OCI-LY1 (cell line): Measurements from ENCODE around the gene RNFT1.
A peak's percentile ranks its signal among the peaks of the same experiment; 100 is the strongest.
"Not testable (repeated sequence)": the region's sequence is repeated elsewhere in the genome, so short reads cannot be mapped to it uniquely, and the experiment has no call there.

ENCODE experiments used
- H2AFZ ChIP-seq: fragments of 200-600 bp; sonication (generic), shearing (Covaris generic); 2 replicates; pipeline ENCODE4 v1.6.0; 2014; ENCODE audit warnings: antibody characterized with exemption, mild to moderate bottlenecking, low read length
- H3F3A ChIP-seq: fragments of 200-600 bp; sonication (generic), shearing (Covaris generic); 2 replicates; pipeline ENCODE4 v1.6.0; 2014; ENCODE audit warnings: mild to moderate bottlenecking, antibody characterized with exemption, low read length, moderate library complexity; ENCODE audit not compliant: insufficient read depth
- H3K27ac ChIP-seq: fragments of 200-600 bp; sonication (generic); 2 replicates; pipeline ENCODE4 v1.5.1; 2014; ENCODE audit warnings: low read length, mixed run types, mild to moderate bottlenecking, low read depth; ENCODE audit not compliant: poor library complexity, severe bottlenecking
- H3K27me3 ChIP-seq: fragments of 200-600 bp; sonication (generic); 2 replicates; pipeline ENCODE4 v1.6.0; 2014; ENCODE audit warnings: antibody characterized with exemption, mild to moderate bottlenecking, low read length, moderate library complexity; ENCODE audit not compliant: insufficient read depth
- H3K36me3 ChIP-seq: fragments of 200-600 bp; sonication (generic); 2 replicates; pipeline ENCODE4 v1.6.1; 2014; ENCODE audit warnings: mild to moderate bottlenecking, antibody characterized with exemption, low read length, moderate library complexity, mixed read lengths; ENCODE audit not compliant: insufficient read depth
- H3K4me1 ChIP-seq: fragments of 200-600 bp; sonication (generic); 2 replicates; pipeline ENCODE4 v1.5.1; 2014; ENCODE audit warnings: mild to moderate bottlenecking, low read length, moderate library complexity; ENCODE audit not compliant: insufficient read depth, severe bottlenecking
- H3K4me2 ChIP-seq: fragments of 200-600 bp; sonication (generic), shearing (Covaris generic); 2 replicates; pipeline ENCODE4 v1.6.1; 2014; ENCODE audit warnings: low read length
- H3K4me3 ChIP-seq: fragments of 200-600 bp; sonication (generic); 2 replicates; pipeline ENCODE4 v1.5.1; 2014; ENCODE audit warnings: low read length, low read depth, mild to moderate bottlenecking, mixed read lengths; ENCODE audit not compliant: poor library complexity, severe bottlenecking
- H3K79me2 ChIP-seq: fragments of 200-600 bp; shearing (Covaris generic); 2 replicates; pipeline ENCODE4 v1.6.1; 2016; ENCODE audit warnings: mixed run types, low read length, mixed read lengths; ENCODE audit not compliant: insufficient read depth
- H3K9ac ChIP-seq: fragments of 200-600 bp; sonication (generic), shearing (Covaris generic); 2 replicates; pipeline ENCODE4 v1.6.1; 2014; ENCODE audit warnings: mild to moderate bottlenecking, low read length, mixed read lengths
- H3K9me2 ChIP-seq: fragments of 200-600 bp; sonication (generic), shearing (Covaris generic); 2 replicates; pipeline ENCODE4 v1.6.1; 2014; ENCODE audit warnings: low read depth, mild to moderate bottlenecking, low read length, mixed read lengths
- H3K9me3 ChIP-seq: fragments of 200-600 bp; shearing (Covaris generic); 2 replicates; pipeline ENCODE4 v1.6.1; 2014; ENCODE audit warnings: low read length, mixed read lengths
- H4K20me1 ChIP-seq: fragments of 200-600 bp; sonication (generic), shearing (Covaris generic); 2 replicates; pipeline ENCODE4 v1.6.0; 2016; ENCODE audit warnings: mild to moderate bottlenecking, low read length; ENCODE audit not compliant: insufficient read depth
- EZH2 ChIP-seq: fragments of 200-600 bp; sonication (generic), shearing (Covaris generic); IDR thresholded peaks from 2 replicates; pipeline ENCODE4 v1.8.0; 2017; ENCODE audit warnings: borderline replicate concordance, mixed run types, mild to moderate bottlenecking, antibody characterized with exemption, low read length, moderate library complexity, mixed read lengths
- TF ChIP-seq, protein P1 (sequence below): fragments of 200-600 bp; sonication (generic), shearing (Covaris generic); IDR thresholded peaks from 2 replicates; pipeline ENCODE4 v1.5.1; 2017; ENCODE audit warnings: mild to moderate bottlenecking, antibody characterized with exemption, low read length, moderate library complexity, mixed read lengths

Gene RNFT1, protein sequence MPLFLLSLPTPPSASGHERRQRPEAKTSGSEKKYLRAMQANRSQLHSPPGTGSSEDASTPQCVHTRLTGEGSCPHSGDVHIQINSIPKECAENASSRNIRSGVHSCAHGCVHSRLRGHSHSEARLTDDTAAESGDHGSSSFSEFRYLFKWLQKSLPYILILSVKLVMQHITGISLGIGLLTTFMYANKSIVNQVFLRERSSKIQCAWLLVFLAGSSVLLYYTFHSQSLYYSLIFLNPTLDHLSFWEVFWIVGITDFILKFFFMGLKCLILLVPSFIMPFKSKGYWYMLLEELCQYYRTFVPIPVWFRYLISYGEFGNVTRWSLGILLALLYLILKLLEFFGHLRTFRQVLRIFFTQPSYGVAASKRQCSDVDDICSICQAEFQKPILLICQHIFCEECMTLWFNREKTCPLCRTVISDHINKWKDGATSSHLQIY

DNA sequence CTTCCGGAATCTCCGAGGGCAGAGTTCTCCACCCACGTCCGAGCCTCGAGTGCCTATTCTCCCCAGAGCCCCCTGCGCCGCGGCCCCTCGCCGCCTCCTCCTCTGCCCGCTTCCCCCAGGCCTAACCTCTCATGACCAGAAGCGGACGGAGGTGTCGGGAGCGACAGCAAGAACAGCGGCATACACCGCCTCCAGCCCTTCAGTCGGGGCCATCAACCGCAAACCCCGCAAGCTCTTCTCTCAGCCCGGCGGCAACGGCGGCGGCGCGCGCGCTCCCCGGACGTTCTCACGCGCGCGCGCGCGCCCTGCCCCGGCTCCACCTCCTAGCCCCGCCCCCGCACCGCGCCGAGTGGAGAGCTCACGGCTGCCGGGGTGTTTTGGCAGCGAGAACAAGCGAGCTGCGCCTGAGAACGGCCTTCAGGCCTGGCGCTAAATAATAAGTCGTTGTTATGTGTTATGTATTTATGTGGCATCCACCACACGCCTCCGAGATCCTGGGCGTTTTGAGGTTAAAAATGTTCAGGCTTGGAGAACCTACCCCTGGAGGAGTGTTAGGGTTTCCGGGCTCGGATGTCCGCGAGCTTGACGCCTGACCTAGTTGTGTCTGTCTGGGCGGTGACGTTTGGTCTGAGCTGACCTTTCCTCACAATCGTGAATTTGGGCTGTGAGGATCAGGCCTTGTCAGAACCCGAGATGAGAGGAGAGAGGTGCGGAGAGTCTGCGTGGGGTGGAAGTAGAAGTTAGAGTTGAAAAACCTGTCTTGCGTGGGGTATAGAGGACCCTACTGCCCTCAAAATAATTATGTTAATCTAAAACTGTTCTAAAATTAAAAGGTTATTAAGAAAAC is at the start of gene RNFT1:
TSS of gene RNFT1 (minus strand) at position 259 of the 847 bp plus-strand sequence. CDS start at position 182, 77 bp downstream.
- Histone ChIP-seq H3K9me2 (no peaks in the 10 kb centered on the region), H4K20me1 (no peaks in the 10 kb centered on the region), H3K9ac (peak within 1 kb of the TSS; percentile 85), H3K27me3 (no peaks in the 10 kb centered on the region), H3F3A (no peaks in the 10 kb centered on the region), H3K9me3 (no peaks in the 10 kb centered on the region), H3K27ac (peak within 1 kb of the TSS; percentile 62), H3K79me2 (0 out of 2 replicates have a peak, but pooled peaks cover 8% of the 10 kb centered on the region), H3K4me3 (peak within 1 kb of the TSS; percentile 86), H3K4me1 (peaks cover 20% of the 10 kb centered on the region), H3K4me2 (peak within 1 kb of the TSS; percentile 84), H2AFZ (peak within 1 kb of the TSS; percentile 43), H3K36me3 (peaks cover 1% of the 10 kb centered on the region)
- no peak for TF ChIP-seq EZH2
- TF ChIP-seq, protein P1, sequence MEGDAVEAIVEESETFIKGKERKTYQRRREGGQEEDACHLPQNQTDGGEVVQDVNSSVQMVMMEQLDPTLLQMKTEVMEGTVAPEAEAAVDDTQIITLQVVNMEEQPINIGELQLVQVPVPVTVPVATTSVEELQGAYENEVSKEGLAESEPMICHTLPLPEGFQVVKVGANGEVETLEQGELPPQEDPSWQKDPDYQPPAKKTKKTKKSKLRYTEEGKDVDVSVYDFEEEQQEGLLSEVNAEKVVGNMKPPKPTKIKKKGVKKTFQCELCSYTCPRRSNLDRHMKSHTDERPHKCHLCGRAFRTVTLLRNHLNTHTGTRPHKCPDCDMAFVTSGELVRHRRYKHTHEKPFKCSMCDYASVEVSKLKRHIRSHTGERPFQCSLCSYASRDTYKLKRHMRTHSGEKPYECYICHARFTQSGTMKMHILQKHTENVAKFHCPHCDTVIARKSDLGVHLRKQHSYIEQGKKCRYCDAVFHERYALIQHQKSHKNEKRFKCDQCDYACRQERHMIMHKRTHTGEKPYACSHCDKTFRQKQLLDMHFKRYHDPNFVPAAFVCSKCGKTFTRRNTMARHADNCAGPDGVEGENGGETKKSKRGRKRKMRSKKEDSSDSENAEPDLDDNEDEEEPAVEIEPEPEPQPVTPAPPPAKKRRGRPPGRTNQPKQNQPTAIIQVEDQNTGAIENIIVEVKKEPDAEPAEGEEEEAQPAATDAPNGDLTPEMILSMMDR, result no peak

DNA sequence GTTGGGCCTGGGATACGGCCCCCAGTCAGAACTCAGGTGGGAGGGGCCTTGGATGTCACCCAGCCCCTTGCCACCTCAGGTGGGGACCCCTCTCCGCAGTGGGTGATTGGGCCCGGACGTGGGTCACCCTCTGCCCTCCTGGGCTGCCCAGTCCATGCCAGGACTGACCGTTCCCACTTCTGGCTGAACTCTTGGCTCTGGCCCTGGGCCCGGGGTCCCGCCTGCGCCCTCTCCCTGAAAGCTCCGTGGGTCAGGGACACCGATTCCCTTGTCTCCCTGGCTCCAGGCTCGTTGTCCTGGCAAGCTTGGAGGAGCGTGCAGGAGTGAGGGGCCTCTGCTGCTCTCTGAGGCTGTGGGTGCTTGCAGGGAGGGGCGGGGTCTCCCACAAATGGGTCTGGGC is 44.8 kb upstream of the RNFT1 start:
- H3K79me2 ChIP-seq, H3K4me2 ChIP-seq, H3K9me2 ChIP-seq, H3K27ac ChIP-seq, H4K20me1 ChIP-seq, H3K36me3 ChIP-seq, H3F3A ChIP-seq, H3K4me1 ChIP-seq, H3K27me3 ChIP-seq, H3K9ac ChIP-seq, H2AFZ ChIP-seq, H3K4me3 ChIP-seq, H3K9me3 ChIP-seq: not testable (repeated sequence)

DNA sequence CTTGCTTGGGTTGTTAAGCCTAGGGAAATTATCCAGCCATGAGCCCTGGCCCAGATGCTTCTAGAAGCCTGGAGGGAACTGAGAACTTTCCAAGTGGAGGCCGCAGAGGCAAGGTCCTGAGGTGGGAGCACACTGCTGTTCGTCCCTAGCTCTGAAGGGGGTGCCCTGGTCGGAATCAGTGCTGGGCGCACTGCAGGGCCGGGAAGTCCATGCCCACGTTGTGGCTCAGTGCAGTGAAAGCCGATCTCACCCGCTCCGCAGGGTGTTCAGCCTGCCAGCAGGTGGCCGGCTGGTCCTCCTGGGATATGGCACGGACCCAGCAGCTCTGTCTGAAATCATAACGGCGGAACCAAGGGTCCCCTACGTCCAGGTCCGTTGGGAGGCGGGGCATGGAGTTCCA is 43.8 kb upstream of the RNFT1 start:
- not testable (repeated sequence) for H3K9me2 ChIP-seq, H3K36me3 ChIP-seq, H3K9ac ChIP-seq, H3K4me1 ChIP-seq, H3K27me3 ChIP-seq, H3K9me3 ChIP-seq, H3K27ac ChIP-seq, H3K4me2 ChIP-seq, H3K4me3 ChIP-seq, H2AFZ ChIP-seq, H3K79me2 ChIP-seq, H4K20me1 ChIP-seq, H3F3A ChIP-seq

DNA sequence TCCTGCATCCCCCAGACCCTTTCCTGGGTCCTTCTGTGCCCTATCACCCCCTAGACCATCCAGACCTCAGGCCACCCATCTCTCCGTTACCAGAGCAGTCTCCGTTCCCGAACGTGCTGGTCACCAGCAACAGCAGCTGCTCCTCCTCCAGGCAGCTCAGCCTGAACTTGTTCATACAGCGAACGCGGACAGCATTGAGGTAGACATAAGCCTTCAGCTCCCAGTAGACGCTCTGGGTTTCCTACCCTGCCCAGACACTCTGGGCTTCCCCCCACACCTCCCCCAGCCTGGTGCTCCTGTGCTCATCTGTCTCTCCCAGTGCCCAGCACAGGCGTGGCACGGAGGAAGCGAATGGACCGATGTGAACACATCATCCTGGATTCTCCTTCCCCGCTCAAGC is 41.6 kb upstream of the RNFT1 start:
- Histone ChIP-seq H3F3A (no peaks in the 10 kb centered on the region), H3K4me1 (no peaks in the 10 kb centered on the region), H2AFZ (no peak overlapping the region), H3K9me2 (no peaks in the 10 kb centered on the region), H3K27ac (no peak overlapping the region), H3K9me3 (no peaks in the 10 kb centered on the region), H3K27me3 (no peaks in the 10 kb centered on the region), H3K79me2 (no peaks in the 10 kb centered on the region), H3K36me3 (no peaks in the 10 kb centered on the region), H3K4me3 (no peak overlapping the region), H3K4me2 (no peak overlapping the region), H3K9ac (no peak overlapping the region), H4K20me1 (no peaks in the 10 kb centered on the region)
- TF ChIP-seq EZH2, result no peak
- TF ChIP-seq, protein P1, result no peak

DNA sequence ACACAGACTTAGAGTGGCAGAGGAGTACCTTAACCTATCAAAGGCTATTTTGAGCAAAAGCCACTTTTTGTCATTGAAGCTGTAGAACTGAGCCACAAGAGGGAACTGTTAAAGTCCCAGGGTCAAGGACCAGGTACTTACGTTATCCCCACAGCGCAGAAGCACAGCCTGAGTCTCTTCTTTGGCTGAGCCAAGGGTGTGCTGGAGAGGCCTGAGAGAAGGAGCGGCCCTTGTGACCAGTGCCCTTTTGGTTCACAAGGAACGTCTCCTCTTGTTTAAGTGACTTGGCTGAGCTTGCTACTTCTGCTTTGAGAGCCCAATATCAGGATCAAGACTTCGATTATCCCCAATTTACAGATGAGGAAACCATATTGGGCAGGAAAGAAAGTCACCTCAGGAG is 40.0 kb upstream of the RNFT1 start:
- not testable (repeated sequence) for H4K20me1 ChIP-seq, H3K9me2 ChIP-seq, H3K36me3 ChIP-seq, H2AFZ ChIP-seq, H3K79me2 ChIP-seq, H3K27ac ChIP-seq, H3K4me1 ChIP-seq, H3K9me3 ChIP-seq, H3K4me3 ChIP-seq, H3F3A ChIP-seq, H3K9ac ChIP-seq, H3K27me3 ChIP-seq, H3K4me2 ChIP-seq

DNA sequence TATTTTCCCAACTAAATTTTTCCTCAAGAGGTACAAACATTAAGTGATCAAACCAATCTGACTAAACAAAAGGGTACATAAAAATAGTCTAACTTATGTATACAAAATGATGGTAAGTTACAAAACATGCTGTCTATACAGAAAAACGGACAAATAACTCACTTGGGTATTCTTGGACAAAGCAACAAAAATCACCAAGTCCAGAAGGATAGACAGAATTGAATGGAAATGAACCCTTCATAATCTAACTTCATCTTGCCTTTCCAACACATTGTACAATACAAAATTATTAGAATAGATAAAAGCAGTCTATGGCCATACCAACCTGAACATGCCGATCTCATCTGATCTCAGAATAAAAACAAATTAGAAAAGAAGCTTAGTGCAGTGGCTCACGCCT is 37.9 kb upstream of the RNFT1 start:
- not testable (repeated sequence) for H3K9me3 ChIP-seq, H3K9me2 ChIP-seq, H3K36me3 ChIP-seq, H3K4me2 ChIP-seq, H3K79me2 ChIP-seq, H3K4me3 ChIP-seq, H4K20me1 ChIP-seq, H3K9ac ChIP-seq, H3K27me3 ChIP-seq, H2AFZ ChIP-seq, H3K27ac ChIP-seq, H3F3A ChIP-seq, H3K4me1 ChIP-seq
